WTC11 (cell line): ENCODE results near the gene FOXP1. TPM values are rescaled to one million over a fixed set of nuclear protein-coding genes. Genes with fewer than 3 reads are reported as not detected.

ENCODE experiments used
- ATAC-seq: fragments of 200-7000 bp; cut with Tn5 transposase; 2 replicates; pipeline ENCODE4 v1.10.0; 2021; ENCODE audit warnings: mild to moderate bottlenecking, moderate library complexity
- CTCF ChIA-PET: fragments of 300-600 bp; sonication (Branson Sonifier 250); formaldehyde crosslinking; loops from one replicate; lab custom pipeline; 2021; ENCODE audit warnings: antibody characterized with exemption; lab: Charles Lee
- POLR2A ChIA-PET: fragments of 350-600 bp; sonication (Branson Sonifier 250); formaldehyde crosslinking; loops from one replicate; lab custom pipeline; 2021; ENCODE audit warnings: antibody characterized with exemption; lab: Charles Lee
- DNase-seq: peaks from one replicate; pipeline ENCODE4 v3.0.0; 2021; ENCODE audit warnings: low spot score
- H3K27ac Mint-ChIP-seq: 2 replicates; pipeline ENCODE4 v1.8.0; 2021; ENCODE audit warnings: mixed read lengths
- H3K27me3 Mint-ChIP-seq: 2 replicates; pipeline ENCODE4 v1.8.0; 2021; ENCODE audit warnings: low read depth, mild to moderate bottlenecking, moderate library complexity, mixed read lengths
- H3K36me3 Mint-ChIP-seq: 2 replicates; pipeline ENCODE4 v1.8.0; 2021; ENCODE audit warnings: mixed read lengths
- H3K4me1 Mint-ChIP-seq: 2 replicates; pipeline ENCODE4 v1.8.0; 2022; ENCODE audit warnings: mixed read lengths
- H3K4me3 Mint-ChIP-seq: 2 replicates; pipeline ENCODE4 v1.8.0; 2021; ENCODE audit warnings: mild to moderate bottlenecking, moderate library complexity, mixed read lengths
- H3K9me3 Mint-ChIP-seq: 2 replicates; pipeline ENCODE4 v1.8.0; 2021; ENCODE audit warnings: mixed read lengths
- ARID4B ChIP-seq: sonication (generic); formaldehyde crosslinking; IDR thresholded peaks from 2 replicates; pipeline ENCODE4 v1.8.0; 2023; ENCODE audit warnings: missing genetic modification reagents, mild to moderate bottlenecking, borderline replicate concordance
- ATF1 ChIP-seq: sonication (generic); formaldehyde crosslinking; IDR thresholded peaks from 2 replicates; pipeline ENCODE4 v1.8.1; 2023; ENCODE audit warnings: mild to moderate bottlenecking, moderate library complexity, missing genetic modification reagents
- ATF2 ChIP-seq: sonication (generic); formaldehyde crosslinking; IDR thresholded peaks from 2 replicates; pipeline ENCODE4 v1.8.1; 2022; ENCODE audit warnings: low read depth, missing genetic modification reagents, borderline replicate concordance
- ATF3 ChIP-seq: sonication (generic); formaldehyde crosslinking; conservative IDR thresholded peaks from 2 replicates; pipeline ENCODE4 v1.8.1; 2022; ENCODE audit warnings: mild to moderate bottlenecking, missing genetic modification reagents
- ATF6 ChIP-seq: sonication (generic); formaldehyde crosslinking; IDR thresholded peaks from 2 replicates; pipeline ENCODE4 v1.8.1; 2023; ENCODE audit warnings: mild to moderate bottlenecking, missing genetic modification reagents
- CREM ChIP-seq: sonication (generic); formaldehyde crosslinking; IDR thresholded peaks from 2 replicates; pipeline ENCODE4 v1.8.1; 2022; ENCODE audit warnings: mild to moderate bottlenecking, missing genetic modification reagents, moderate library complexity
- E2F1 ChIP-seq: sonication (generic); formaldehyde crosslinking; IDR thresholded peaks from 2 replicates; pipeline ENCODE4 v1.8.0; 2022; ENCODE audit warnings: mild to moderate bottlenecking, missing genetic modification reagents
- FOXK1 ChIP-seq: sonication (generic); formaldehyde crosslinking; IDR thresholded peaks from 2 replicates; pipeline ENCODE4 v1.8.0; 2022; ENCODE audit warnings: mild to moderate bottlenecking, moderate library complexity, missing genetic modification reagents
- GABPB1 ChIP-seq: sonication (generic); formaldehyde crosslinking; IDR thresholded peaks from 2 replicates; pipeline ENCODE4 v1.8.1; 2023; ENCODE audit warnings: mild to moderate bottlenecking, missing genetic modification reagents
- HMGA2 ChIP-seq: fragments of 250-450 bp; sonication (Bioruptor Pico); IDR thresholded peaks from 2 replicates; pipeline ENCODE4 v1.4.0; 2021; ENCODE audit warnings: mild to moderate bottlenecking, moderate library complexity
- MAX ChIP-seq: sonication (generic); formaldehyde crosslinking; IDR thresholded peaks from 2 replicates; pipeline ENCODE4 v1.8.0; 2022; ENCODE audit warnings: mild to moderate bottlenecking, missing genetic modification reagents
- MYBL2 ChIP-seq: sonication (generic); formaldehyde crosslinking; IDR thresholded peaks from 2 replicates; pipeline ENCODE4 v1.8.1; 2023; ENCODE audit warnings: mild to moderate bottlenecking, moderate library complexity, missing genetic modification reagents
- NFATC4 ChIP-seq: fragments of 250-450 bp; sonication (Bioruptor Pico); IDR thresholded peaks from 2 replicates; pipeline ENCODE4 v1.9.0; 2021; ENCODE audit warnings: mild to moderate bottlenecking
- NFYB ChIP-seq: sonication (generic); formaldehyde crosslinking; conservative IDR thresholded peaks from 2 replicates; pipeline ENCODE4 v1.8.0; 2022; ENCODE audit warnings: low read depth, missing genetic modification reagents
- NR3C1 ChIP-seq: sonication (generic); formaldehyde crosslinking; conservative IDR thresholded peaks from 2 replicates; pipeline ENCODE4 v1.8.1; 2023; ENCODE audit warnings: low read depth, mild to moderate bottlenecking, missing genetic modification reagents
- OVOL2 ChIP-seq: fragments of 250-450 bp; sonication (Bioruptor Pico); IDR thresholded peaks from 2 replicates; pipeline ENCODE4 v1.9.0; 2021; ENCODE audit warnings: mild to moderate bottlenecking, borderline replicate concordance
- PRDM15 ChIP-seq: sonication (generic); formaldehyde crosslinking; IDR thresholded peaks from 2 replicates; pipeline ENCODE4 v1.8.0; 2022; ENCODE audit warnings: missing genetic modification reagents
- USF1 ChIP-seq: sonication (generic); formaldehyde crosslinking; IDR thresholded peaks from 2 replicates; pipeline ENCODE4 v1.8.0; 2022; ENCODE audit warnings: mild to moderate bottlenecking, missing genetic modification reagents
- ZBTB21 ChIP-seq: sonication (generic); formaldehyde crosslinking; IDR thresholded peaks from 2 replicates; pipeline ENCODE4 v1.8.1; 2023; ENCODE audit warnings: mild to moderate bottlenecking, missing genetic modification reagents, borderline replicate concordance
- total RNA-seq: library from RNA; stranded (reverse); gene quantifications from 3 replicates; pipeline ENCODE4 v1.2.3, GENCODE V29; 2021

The FOXP1 gene
- total RNA-seq, 1 experiment from 2014 or later: 25.8 TPM

- TF ChIP-seq ARID4B (CRISPR knock-in tag) (no peak), NFATC4 (no peak), NR3C1 (CRISPR knock-in tag) (no peak), ATF3 (CRISPR knock-in tag) (no peak), ATF6 (CRISPR knock-in tag) (no peak), ATF2 (no peak), MYBL2 (CRISPR knock-in tag) (no peak)
Measured at GRCh38 chr3:71521940-71522876, 61.3 kb downstream of the FOXP1 start (continued).

- DNase-seq: no peak
- no peaks in the 10 kb centered on the region for H3K36me3 Mint-ChIP-seq
- H3K4me1 Mint-ChIP-seq: peaks cover 37% of the 10 kb centered on the region
- no peaks in the 10 kb centered on the region for H3K27me3 Mint-ChIP-seq
- H3K9me3 Mint-ChIP-seq: no peaks in the 10 kb centered on the region
- no peak overlapping the region for H3K4me3 Mint-ChIP-seq
- TF ChIP-seq OVOL2 (CRISPR knock-in tag): no peak
- TF ChIP-seq NFYB: no peak
- no peak for TF ChIP-seq HMGA2 (CRISPR knock-in tag)
- no peak for TF ChIP-seq GABPB1 (CRISPR knock-in tag)
- TF ChIP-seq FOXK1: no peak
- TF ChIP-seq PRDM15 (CRISPR knock-in tag): no peak
- no peak for TF ChIP-seq E2F1 (CRISPR knock-in tag)
- TF ChIP-seq USF1 (CRISPR knock-in tag): no peak
- TF ChIP-seq CREM: no peak
- TF ChIP-seq ZBTB21: no peak
- TF ChIP-seq MAX (CRISPR knock-in tag): no peak
- TF ChIP-seq ATF1 (CRISPR knock-in tag): no peak
- H3K27ac Mint-ChIP-seq: peak overlapping the region; percentile 51; the same call in 1 of the 2 replicates
- POLR2A ChIA-PET: no interaction called here
- no peak for ATAC-seq
- CTCF ChIA-PET: no interaction called here
Measured at GRCh38 chr3:71521021-71521352, 62.5 kb downstream of the FOXP1 start.
